ENCODE data around the gene NT5C3B.
A peak's percentile ranks its signal among the peaks of the same experiment; 100 is the strongest.

The NT5C3B gene

DNA sequence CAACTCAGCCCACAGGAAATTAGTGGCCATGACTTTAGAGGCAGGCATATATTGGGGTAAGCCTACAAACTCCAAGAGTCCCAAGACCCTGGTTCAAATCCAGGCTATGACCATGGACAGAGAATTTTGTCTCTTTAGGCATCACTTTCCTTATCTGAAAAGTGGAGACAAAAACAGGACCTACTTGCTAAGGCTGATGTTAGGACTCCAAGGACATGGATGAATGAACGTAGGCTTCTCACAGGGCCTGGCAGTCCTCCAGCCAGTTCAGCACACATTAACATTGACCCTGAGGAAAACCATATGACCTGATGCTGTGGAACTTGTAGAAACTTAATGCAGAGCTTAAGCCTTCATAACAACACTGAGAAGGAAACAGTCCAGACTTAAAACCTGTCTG lies 21.8 kb downstream of the NT5C3B start:
- DNase-seq, result no peak

DNA sequence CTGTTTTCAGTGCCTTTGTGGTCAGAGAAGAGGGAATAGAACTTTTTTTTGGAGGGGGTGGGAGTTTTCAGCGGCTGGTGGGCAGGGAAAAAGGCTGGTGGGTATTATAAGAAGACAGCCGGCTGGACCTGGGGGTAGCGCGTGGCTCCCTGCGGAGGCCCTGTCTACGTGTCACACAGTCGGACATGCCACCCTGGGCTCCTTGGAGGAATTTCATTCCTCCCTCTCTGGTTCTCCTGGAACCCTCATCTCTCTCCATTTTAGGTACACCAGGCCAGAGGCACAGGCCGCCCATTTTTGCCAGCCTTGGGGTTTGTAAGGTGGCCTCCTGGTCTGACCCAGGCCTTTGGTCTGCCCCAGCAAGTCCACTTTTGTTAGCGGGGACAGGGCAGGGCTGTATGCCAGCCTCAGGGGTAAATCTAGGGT lies 22.3 kb downstream of the NT5C3B start:
- intact Hi-C loops (cut with DNase I), result no loop called here
- DNase-seq, result no peak

More for the DNA sequence above, 21.8 kb downstream of the NT5C3B start:
- intact Hi-C loops (cut with DNase I), result no loop called here

- no peak for DNase-seq
- intact Hi-C loops (cut with DNase I), result no loop called here
Observed at GRCh38 chr17:41813152-41813680, 22.8 kb downstream of the NT5C3B start.

DNA sequence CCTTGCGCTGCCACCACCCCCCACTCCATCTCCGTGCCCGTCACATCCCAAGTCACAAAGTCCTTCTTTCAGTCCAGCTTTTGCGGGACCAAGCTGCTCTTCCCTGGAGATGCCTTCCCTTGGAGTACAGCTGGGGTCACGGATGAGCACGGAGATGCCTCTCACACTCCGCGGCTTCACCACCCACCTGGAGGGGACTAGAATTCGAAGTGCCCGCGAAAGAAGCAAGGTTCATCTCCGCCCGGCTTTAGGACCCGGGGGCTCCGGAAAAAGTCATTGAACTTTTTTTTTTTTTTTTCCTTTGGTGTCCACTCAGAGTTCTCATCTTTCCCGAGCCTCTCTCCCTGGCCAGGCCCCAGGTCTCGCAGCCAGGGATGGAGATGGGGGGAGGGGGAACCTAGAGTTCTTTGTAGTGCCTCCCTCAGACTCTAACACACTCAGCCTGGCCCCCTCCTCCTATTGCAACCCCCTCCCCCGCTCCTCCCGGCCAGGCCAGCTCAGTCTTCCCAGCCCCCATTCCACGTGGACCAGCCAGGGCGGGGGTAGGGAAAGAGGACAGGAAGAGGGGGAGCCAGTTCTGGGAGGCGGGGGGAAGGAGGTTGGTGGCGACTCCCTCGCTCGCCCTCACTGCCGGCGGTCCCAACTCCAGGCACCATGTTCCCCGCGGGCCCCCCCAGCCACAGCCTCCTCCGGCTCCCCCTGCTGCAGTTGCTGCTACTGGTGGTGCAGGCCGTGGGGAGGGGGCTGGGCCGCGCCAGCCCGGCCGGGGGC lies 23.5 kb downstream of the NT5C3B start, which contains the start of gene FKBP10:
Gene FKBP10, plus strand, starts transcription at position 624 of the 771 bp plus-strand sequence. Its CDS starts 31 bp downstream, at position 655.
- intact Hi-C loops (cut with DNase I), result no loop called here

DNA sequence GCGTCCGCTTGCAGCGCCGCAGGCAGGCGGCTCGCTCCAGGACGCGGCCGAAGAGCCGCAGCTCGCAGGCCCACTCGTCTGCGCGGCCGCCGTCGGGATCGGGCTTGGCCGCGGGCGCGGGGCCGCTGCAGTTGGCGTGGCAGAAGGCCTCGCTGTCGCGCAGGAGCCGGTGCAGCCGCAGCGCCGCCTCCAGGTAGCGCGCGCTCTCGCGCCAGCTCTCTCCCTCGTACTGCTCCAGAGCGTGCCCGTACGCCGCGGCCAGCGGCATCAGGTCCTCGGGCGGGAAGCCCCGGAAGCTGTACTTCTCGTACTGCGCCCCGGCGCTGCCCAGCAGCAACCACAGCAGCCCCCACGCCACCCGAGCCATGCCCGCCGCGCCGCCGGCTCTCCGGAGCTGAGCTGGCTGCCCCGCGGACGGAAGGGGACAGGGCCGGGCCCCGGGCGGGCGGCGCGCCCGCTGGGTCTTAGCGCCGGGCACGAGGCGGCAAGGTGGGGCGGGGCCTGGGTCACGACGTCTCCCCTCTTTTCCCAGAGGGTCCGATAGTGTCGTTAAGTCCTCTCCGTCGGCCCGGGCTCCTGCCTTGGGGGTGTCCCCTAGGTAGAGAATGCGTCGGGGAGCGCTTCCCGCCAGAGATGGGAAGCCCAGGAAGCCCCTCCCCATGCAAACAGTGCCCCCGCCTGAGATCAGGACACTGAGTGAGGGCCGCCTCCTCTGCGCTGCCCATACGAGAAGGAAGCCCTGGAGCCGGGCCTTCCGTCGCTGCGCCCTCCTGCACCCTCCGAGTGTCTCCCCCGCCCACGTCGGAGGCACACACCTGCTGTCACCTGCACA lies 24.3 kb downstream of the NT5C3B start, which contains the start of gene P3H4:
Gene P3H4, minus strand, starts transcription at position 401 of the 832 bp plus-strand sequence. Its CDS starts 34 bp downstream, at position 367.
- intact Hi-C loops (cut with DNase I), result no loop called here
- DNase-seq, result peak; percentile 52 to 90 (median 81)

More for the DNA sequence above, 23.5 kb downstream of the NT5C3B start, which contains the start of gene FKBP10:
- DNase-seq, result peak in 34 of 42 donors; percentile 14 to 75 (median 41)

DNA sequence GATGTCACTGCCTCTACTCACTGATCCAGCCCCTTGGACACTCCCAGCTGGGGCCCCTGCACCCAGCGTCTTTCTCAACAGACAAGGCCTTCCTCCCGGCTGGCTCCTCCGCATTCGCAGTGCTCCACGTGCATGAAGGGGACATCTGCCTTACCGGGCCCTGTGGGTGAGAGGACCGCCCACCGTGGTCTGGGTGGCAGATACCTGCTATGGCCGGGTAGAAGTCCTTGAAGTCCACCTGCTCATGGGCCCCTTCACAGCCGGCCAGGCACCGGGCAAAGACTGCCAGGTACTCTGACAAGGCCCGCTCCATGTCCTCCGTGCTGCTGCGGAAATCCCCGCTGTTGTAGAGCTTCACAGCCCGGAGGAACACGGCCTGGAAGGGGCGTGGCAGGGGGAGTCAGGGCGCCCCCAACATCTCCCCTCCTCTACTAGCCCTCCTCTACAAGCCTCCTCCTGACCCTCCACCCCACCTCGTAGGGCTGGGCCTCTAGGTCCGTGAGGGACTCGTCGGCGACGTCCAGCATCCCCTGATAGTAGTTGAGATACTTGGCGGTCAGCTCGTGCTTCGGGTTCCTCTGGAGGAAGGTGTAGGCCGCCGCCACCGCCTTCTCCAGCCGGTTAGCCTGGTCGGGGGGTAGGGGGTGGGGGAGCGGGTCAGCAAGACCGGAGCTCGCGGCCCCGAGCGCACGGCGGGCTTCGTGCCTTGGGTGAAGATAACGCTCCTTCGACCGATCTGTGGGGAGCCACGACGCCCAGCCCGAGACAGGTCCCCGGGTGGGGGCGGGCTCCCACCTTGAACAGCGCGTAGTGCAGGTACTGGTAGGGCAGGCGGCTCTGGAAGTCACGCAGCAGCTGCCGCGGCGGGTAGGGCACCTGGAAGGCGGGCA lies 25.1 kb downstream of the NT5C3B start:
- intact Hi-C loops (cut with DNase I), result no loop called here
- DNase-seq, result peak in 7 of 42 donors; percentile 15 to 42 (median 25)

DNA sequence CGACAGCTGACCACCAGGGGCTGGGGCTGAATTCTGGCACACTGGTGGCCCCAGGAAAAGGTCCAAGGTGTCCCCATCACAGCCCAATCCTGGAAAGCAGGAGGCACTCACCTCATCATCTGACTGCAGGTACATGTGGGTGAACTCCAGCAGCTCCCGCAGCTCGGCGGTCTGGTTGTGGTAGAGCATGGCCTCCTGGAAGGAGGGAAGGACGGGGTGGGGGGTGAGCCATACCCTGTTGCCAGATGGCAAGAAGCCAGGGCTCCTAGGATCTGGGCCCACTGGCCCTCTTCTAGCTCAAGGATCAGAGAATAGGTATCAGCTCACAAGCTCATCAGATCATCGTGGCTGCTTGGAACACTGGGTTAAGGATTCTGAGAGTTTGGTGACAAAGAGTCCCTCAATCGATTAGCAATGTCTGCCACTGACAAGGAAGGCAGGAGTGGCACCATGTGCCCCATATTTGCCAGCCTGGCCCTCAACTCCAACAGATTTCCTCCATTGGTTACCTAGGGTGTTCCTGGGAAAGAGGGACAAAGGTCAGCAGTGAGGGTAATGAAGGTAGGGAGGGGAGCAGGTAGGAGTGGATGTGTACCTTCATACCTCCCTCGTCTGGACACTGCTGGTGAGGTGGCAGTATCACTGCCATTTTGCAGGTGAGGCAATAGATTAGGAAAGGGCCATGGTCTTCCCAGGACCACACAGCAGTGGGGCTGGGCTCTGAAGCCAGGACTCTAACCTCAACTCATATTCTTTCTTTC lies 29.2 kb downstream of the NT5C3B start:
- DNase-seq, result no peak
- intact Hi-C loops (cut with DNase I), result no loop called here

- DNase-seq, result no peak
- intact Hi-C loops (cut with DNase I), result no loop called here
Observed at GRCh38 chr17:41803049-41804020, 32.7 kb downstream of the NT5C3B start.

GRCh38 chr17:41801374-41802271 lies 34.4 kb downstream of the NT5C3B start:
- intact Hi-C loops (cut with DNase I), result loop anchor here (1.0 kb wide), 1 partner anchor 63 kb away; no protein-coding TSS in a partner anchor

DNA sequence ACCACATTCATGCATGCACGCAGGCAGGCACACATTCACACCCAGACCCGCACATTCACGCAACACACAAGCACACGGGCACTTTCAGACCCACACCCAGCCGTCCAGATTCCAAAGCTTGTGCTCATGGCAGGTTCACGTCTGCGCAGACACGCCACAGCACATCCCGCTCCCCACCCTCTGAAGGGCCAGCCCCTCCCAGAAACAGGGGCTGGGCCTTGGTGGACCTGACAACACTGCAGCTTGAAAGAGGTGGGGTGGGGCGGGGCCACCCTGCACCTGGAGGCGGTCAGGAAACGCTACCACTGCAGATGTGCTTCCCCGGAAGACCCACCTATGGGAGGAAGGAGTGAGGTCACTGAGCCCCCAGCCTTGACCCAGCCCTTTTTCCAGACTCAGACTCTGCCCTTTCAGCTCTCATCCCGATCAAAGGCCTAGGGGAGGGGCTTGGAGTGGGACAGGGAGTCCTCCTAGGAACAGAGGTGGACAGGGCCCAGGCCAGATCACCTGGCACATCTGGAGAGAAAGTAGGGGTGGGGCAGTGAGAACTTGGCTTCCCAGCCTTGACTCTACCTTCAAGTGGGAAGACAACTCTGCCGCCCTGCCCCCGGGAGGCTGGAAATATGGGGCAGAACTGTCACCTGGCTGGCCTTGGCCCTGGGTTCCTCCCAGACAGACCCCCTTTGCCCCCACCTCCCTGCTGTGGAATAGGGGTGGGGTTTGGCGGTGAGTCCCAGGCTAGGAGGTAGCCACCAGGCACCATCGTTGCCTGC lies 35.2 kb downstream of the NT5C3B start:
- intact Hi-C loops (cut with DNase I), result loop anchor here (1.0 kb wide), 1 partner anchor 62 kb away; no protein-coding TSS in a partner anchor
- no peak for DNase-seq

More at GRCh38 chr17:41801374-41802271, 34.4 kb downstream of the NT5C3B start:
- peak; percentile 49 to 96 (median 86) for DNase-seq

DNA sequence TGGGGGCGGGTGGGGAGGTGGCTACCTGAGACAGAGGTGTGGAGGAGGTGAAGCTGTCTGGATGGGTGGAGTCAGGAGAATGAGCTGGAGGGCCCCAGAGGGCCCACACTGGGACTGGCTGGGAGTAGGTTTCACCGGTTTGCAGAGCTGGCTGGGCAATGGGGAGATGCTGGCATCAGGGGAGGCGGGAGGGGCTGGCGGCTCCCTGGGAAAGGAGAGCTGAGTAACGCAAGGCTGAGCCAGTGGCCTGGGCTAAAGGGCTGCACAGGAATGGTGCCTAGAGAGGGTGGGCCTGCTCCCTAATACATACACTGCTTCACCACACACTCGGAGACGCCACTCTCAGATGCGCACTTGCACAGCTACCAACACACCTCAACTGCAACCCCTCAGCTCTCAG lies 36.7 kb downstream of the NT5C3B start:
- intact Hi-C loops (cut with DNase I), result no loop called here
- DNase-seq, result no peak

DNA sequence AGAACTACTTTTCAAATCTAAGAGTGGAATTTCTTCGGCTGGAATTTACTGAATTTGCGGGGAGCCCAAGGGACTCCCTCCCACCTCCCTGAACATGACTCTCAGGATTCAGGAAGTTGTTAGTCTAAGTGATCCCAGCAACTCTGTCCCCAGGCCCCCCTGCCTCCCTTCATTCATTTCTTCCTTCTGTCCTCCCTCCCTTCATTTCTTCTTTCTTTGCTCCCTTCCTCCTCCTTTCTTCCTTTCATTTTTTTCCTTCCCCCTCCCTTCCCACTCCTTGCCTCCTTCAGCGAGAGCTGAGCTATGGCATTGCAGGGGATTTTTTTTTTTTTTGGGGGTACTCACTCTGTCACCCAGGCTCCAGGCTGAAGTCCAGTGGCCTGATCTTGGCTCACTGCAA lies 38.7 kb downstream of the NT5C3B start:
- intact Hi-C loops (cut with DNase I), result no loop called here
- DNase-seq, result no peak

DNA sequence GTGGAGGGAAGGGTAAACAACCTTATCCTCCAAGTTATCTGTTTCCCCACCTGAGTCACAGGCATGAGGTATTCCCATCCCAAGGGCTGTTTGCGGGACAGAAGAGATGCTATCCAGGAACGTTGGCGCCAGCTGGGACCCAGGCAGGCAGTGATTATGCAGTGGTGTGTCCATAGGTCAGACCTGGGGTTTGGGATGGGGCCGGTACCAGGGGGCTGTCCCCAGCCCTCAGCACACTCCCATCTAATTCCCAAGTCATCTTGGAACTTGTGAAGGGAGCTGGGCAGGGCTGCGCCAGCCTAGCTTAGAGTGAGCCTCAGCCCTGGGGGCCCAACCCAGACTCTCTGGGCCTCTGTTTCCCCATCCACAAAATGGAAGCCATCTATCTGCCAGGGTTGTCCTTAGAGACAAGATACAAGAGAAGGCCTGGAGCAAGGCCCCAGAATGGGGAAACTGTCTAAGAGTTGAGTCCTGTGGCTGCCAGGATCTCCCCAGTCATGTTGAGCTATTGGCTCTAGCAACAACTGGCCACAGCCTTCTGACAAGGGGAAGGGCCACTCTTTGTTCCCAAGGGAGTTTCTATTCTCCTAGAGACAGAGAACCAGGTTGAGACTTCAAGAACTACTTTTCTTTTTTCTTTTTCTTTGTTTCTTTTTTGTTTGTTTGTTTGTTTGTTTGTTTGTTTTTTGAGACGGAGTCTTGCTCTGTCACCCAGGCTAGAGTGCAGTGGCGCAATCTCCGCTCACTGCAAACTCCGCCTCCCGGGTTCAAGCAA lies 39.7 kb downstream of the NT5C3B start:
- intact Hi-C loops (cut with DNase I), result no loop called here
- no peak for DNase-seq

GRCh38 chr17:41794540-41794975 lies 41.5 kb downstream of the NT5C3B start:
- no peak for DNase-seq
- intact Hi-C loops (cut with DNase I), result no loop called here

Measured in head of caudate nucleus (tissue), 42 donors.